ENCODE data around the gene PROK2. TPM values are rescaled to one million over a fixed set of nuclear protein-coding genes. Genes with fewer than 3 reads are reported as not detected.

PROK2 gene
- total and polyA plus RNA-seq, 4 donors, result 0.24 to 0.84 (median 0.41) TPM

DNA sequence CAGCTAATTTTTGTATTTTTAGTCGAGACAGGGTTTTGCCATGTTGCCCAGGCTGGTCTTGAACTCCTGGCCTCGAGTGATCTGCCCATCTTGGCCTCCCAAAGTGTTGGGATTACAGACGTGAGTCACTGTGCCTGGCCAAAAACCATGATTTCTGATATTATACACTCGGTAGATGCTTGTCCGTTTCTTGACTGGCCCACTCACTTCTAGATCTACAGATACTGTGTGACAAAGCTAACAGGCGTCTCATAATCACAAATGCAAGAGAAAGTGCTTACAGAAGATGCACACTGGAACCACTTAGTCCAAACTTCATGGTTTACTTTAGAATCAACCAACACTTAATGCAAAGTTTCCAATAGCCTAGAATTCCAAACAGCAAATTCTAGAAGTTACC is 8.4 kb downstream of the PROK2 start:
- no peaks in the 10 kb centered on the region for H3K9me3 ChIP-seq (ENCODE audit: control insufficient read depth in 4 of 4, low read length in 3 of 4)
- H3K27ac ChIP-seq (ENCODE audit: low read depth in 1 of 2, low read length in 2 of 2), result no peak overlapping the region
- TF ChIP-seq GABPA (IDR thresholded peaks at IDR 0.05 in 1 of 2, conservative IDR thresholded peaks at IDR 0.05 in 1 of 2), result no peak
- no peak for TF ChIP-seq YY1 (IDR thresholded peaks at IDR 0.05)
- no peak for TF ChIP-seq HNF4G (IDR thresholded peaks at IDR 0.05)
- no peak for TF ChIP-seq FOXA2 (IDR thresholded peaks at IDR 0.05)
- TF ChIP-seq, protein P1, sequence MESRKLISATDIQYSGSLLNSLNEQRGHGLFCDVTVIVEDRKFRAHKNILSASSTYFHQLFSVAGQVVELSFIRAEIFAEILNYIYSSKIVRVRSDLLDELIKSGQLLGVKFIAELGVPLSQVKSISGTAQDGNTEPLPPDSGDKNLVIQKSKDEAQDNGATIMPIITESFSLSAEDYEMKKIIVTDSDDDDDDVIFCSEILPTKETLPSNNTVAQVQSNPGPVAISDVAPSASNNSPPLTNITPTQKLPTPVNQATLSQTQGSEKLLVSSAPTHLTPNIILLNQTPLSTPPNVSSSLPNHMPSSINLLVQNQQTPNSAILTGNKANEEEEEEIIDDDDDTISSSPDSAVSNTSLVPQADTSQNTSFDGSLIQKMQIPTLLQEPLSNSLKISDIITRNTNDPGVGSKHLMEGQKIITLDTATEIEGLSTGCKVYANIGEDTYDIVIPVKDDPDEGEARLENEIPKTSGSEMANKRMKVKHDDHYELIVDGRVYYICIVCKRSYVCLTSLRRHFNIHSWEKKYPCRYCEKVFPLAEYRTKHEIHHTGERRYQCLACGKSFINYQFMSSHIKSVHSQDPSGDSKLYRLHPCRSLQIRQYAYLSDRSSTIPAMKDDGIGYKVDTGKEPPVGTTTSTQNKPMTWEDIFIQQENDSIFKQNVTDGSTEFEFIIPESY (IDR thresholded peaks at IDR 0.05), result no peak
- no peak for TF ChIP-seq FOXA1 (IDR thresholded peaks at IDR 0.05)
- TF ChIP-seq RAD21 (IDR thresholded peaks at IDR 0.05), result no peak
- TF ChIP-seq RXRA (IDR thresholded peaks at IDR 0.05), result no peak
- no peak for TF ChIP-seq EGR1 (IDR thresholded peaks at IDR 0.05; ENCODE audit: low read depth in 2 of 2)
- no peak for TF ChIP-seq TAF1 (conservative IDR thresholded peaks at IDR 0.05)
- no peak for TF ChIP-seq JUND (IDR thresholded peaks at IDR 0.05)
- no peak for TF ChIP-seq NR2F2 (IDR thresholded peaks at IDR 0.05)
- no peak for TF ChIP-seq HNF4A (conservative IDR thresholded peaks at IDR 0.05)
- H3K4me3 ChIP-seq (ENCODE audit: low read depth in 1 of 3, low read length in 3 of 3), result no peak overlapping the region
- no peak for DNase-seq (ENCODE audit: low spot score)
- WGBS, result 66% methylated on average over 6 of the region's 6 CpGs
- H3K9ac ChIP-seq (ENCODE audit: low read depth in 1 of 2, low read length in 2 of 2), result no peak overlapping the region
- H3K36me3 ChIP-seq (ENCODE audit: control insufficient read depth in 4 of 4, insufficient read depth in 3 of 4, low read depth in 1 of 4, low read length in 3 of 4), result no peaks in the 10 kb centered on the region
- H3K4me1 ChIP-seq (ENCODE audit: control insufficient read depth in 4 of 4, insufficient read depth in 4 of 4, low read length in 3 of 4), result no peaks in the 10 kb centered on the region
- H3K27me3 ChIP-seq (ENCODE audit: control insufficient read depth in 4 of 4, insufficient read depth in 4 of 4, low read length in 3 of 4), result no peaks in the 10 kb centered on the region

DNA sequence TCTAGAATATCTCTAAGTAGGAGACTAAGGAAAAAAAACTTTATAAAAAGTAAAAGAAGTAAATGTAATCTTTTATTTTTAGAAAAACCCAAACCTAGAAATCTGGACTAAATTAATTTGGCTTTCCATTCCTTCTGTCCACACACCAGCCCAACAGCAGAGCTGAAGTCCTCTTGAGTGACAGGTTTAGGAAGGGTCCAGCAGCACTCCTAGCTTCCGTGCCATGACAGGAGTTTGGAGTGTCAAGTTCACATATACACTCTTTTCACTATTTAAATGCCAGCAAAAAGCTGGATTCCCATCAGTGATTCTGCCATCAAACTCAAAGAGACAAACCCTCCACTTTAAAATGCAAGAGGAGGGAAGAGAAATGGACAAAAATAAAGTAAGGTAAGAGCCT is 13.1 kb downstream of the PROK2 start:
- DNase-seq (ENCODE audit: low spot score), result no peak
- no peak for TF ChIP-seq RAD21 (IDR thresholded peaks at IDR 0.05)
- no peak for TF ChIP-seq JUND (IDR thresholded peaks at IDR 0.05)
- TF ChIP-seq, protein P2, sequence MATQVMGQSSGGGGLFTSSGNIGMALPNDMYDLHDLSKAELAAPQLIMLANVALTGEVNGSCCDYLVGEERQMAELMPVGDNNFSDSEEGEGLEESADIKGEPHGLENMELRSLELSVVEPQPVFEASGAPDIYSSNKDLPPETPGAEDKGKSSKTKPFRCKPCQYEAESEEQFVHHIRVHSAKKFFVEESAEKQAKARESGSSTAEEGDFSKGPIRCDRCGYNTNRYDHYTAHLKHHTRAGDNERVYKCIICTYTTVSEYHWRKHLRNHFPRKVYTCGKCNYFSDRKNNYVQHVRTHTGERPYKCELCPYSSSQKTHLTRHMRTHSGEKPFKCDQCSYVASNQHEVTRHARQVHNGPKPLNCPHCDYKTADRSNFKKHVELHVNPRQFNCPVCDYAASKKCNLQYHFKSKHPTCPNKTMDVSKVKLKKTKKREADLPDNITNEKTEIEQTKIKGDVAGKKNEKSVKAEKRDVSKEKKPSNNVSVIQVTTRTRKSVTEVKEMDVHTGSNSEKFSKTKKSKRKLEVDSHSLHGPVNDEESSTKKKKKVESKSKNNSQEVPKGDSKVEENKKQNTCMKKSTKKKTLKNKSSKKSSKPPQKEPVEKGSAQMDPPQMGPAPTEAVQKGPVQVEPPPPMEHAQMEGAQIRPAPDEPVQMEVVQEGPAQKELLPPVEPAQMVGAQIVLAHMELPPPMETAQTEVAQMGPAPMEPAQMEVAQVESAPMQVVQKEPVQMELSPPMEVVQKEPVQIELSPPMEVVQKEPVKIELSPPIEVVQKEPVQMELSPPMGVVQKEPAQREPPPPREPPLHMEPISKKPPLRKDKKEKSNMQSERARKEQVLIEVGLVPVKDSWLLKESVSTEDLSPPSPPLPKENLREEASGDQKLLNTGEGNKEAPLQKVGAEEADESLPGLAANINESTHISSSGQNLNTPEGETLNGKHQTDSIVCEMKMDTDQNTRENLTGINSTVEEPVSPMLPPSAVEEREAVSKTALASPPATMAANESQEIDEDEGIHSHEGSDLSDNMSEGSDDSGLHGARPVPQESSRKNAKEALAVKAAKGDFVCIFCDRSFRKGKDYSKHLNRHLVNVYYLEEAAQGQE (IDR thresholded peaks at IDR 0.05), result no peak
- no peak for TF ChIP-seq HNF4A (conservative IDR thresholded peaks at IDR 0.05)
- no peak for TF ChIP-seq TAF1 (conservative IDR thresholded peaks at IDR 0.05)
- no peak for TF ChIP-seq CTCF (IDR thresholded peaks at IDR 0.05; ENCODE audit: low read depth, low read length, missing input control)
- TF ChIP-seq GABPA (IDR thresholded peaks at IDR 0.05 in 1 of 2, conservative IDR thresholded peaks at IDR 0.05 in 1 of 2), result no peak
- no peak for TF ChIP-seq FOXA1 (IDR thresholded peaks at IDR 0.05)
- no peak for TF ChIP-seq NR2F2 (IDR thresholded peaks at IDR 0.05)
- no peak for TF ChIP-seq EGR1 (IDR thresholded peaks at IDR 0.05; ENCODE audit: low read depth in 2 of 2)
- no peak for TF ChIP-seq YY1 (IDR thresholded peaks at IDR 0.05)
- 44% methylated on average over 1 of the region's 1 CpG for WGBS
- H3K27me3 ChIP-seq (ENCODE audit: control insufficient read depth in 4 of 4, insufficient read depth in 4 of 4, low read length in 3 of 4), result no peaks in the 10 kb centered on the region
- no peaks in the 10 kb centered on the region for H3K4me1 ChIP-seq (ENCODE audit: control insufficient read depth in 4 of 4, insufficient read depth in 4 of 4, low read length in 3 of 4)
- H3K9ac ChIP-seq (ENCODE audit: low read depth in 1 of 2, low read length in 2 of 2), result no peak overlapping the region
- H3K9me3 ChIP-seq (ENCODE audit: control insufficient read depth in 4 of 4, low read length in 3 of 4), result no peaks in the 10 kb centered on the region
- no peaks in the 10 kb centered on the region for H3K36me3 ChIP-seq (ENCODE audit: control insufficient read depth in 4 of 4, insufficient read depth in 3 of 4, low read depth in 1 of 4, low read length in 3 of 4)
- H3K27ac ChIP-seq (ENCODE audit: low read depth in 1 of 2, low read length in 2 of 2), result no peak overlapping the region
- no peak overlapping the region for H3K4me3 ChIP-seq (ENCODE audit: low read depth in 1 of 3, low read length in 3 of 3)
